Sigmoid colon (tissue), 4 donors: ENCODE data around the gene GALNT17.

ENCODE experiments used
- CTCF ChIP-seq, 4 experiments: fragments of 450-650 bp in 3 of 4; fragments of 200-600 bp in 1 of 4; IDR thresholded peaks; one replicate each; pipeline ENCODE4 v1.5.1; 2016 to 2019; ENCODE audit warnings: antibody characterized with exemption in 4 of 4, mild to moderate bottlenecking in 3 of 4, moderate library complexity in 2 of 4
- EP300 ChIP-seq, 4 donors: sonication (generic); formaldehyde crosslinking; IDR thresholded peaks; one replicate each; pipeline ENCODE4 v1.6.1; 2017; ENCODE audit warnings: antibody characterized with exemption in 4 of 4
- POLR2A ChIP-seq, 2 donors: fragments of 450-650 bp; IDR thresholded peaks; one replicate each; pipeline ENCODE4 v1.6.1; 2016; ENCODE audit warnings: antibody characterized with exemption in 2 of 2, mild to moderate bottlenecking in 2 of 2, moderate library complexity in 2 of 2

GRCh38 chr7:71473366-71473967, 341.5 kb downstream of the GALNT17 start:
- no peak for TF ChIP-seq CTCF (IDR thresholded peaks at IDR 0.05)
- no peak for TF ChIP-seq EP300 (IDR thresholded peaks at IDR 0.05)
- TF ChIP-seq POLR2A (IDR thresholded peaks at IDR 0.05) = no peak
